Endodermal cell (in vitro differentiated cells): ENCODE measurements around the gene YWHAG. TPM values are rescaled to one million over a fixed set of nuclear protein-coding genes. Genes with fewer than 3 reads are reported as not detected.
"Not testable (repeated sequence)": the region's sequence is repeated elsewhere in the genome, so short reads cannot be mapped to it uniquely, and the experiment has no call there.

Experiments used
- DNase-seq: peaks from one replicate; pipeline ENCODE4 v3.0.0-alpha.2; 2017
- H3K27ac ChIP-seq: 2 replicates; pipeline ENCODE4 v1.5.1; 2013; ENCODE audit warnings: mild to moderate bottlenecking, low read depth, low read length, moderate library complexity
- H3K27me3 ChIP-seq: 2 replicates; pipeline ENCODE4 v1.6.1; 2013; ENCODE audit warnings: mild to moderate bottlenecking, low read length, moderate library complexity; ENCODE audit not compliant: insufficient read depth, control insufficient read depth, poor library complexity, severe bottlenecking
- H3K36me3 ChIP-seq: 2 replicates; pipeline ENCODE4 v1.7.0; 2013; ENCODE audit warnings: mild to moderate bottlenecking, low read length, moderate library complexity; ENCODE audit not compliant: control insufficient read depth, insufficient read depth
- H3K4me1 ChIP-seq: one replicate; pipeline ENCODE4 v1.7.0; 2013; ENCODE audit warnings: low read length; ENCODE audit not compliant: control insufficient read depth, insufficient read depth
- H3K4me3 ChIP-seq: 2 replicates; pipeline ENCODE4 v1.5.1; 2013; ENCODE audit warnings: mild to moderate bottlenecking, low read length, moderate library complexity
- H3K9ac ChIP-seq: 2 replicates; pipeline ENCODE4 v1.6.1; 2013; ENCODE audit warnings: mild to moderate bottlenecking, low read length, moderate library complexity; ENCODE audit not compliant: poor library complexity, severe bottlenecking; ENCODE audit errors: extremely low read depth
- H3K9me3 ChIP-seq: 2 replicates; pipeline ENCODE4 v1.6.1; 2013; ENCODE audit warnings: mild to moderate bottlenecking, low read length, moderate library complexity; ENCODE audit not compliant: control insufficient read depth
- H3K27ac Mint-ChIP-seq: 2 replicates; pipeline ENCODE4 v1.8.0; 2020; ENCODE audit warnings: mixed read lengths
- H3K27me3 Mint-ChIP-seq: 2 replicates; pipeline ENCODE4 v1.8.0; 2021; ENCODE audit warnings: mild to moderate bottlenecking, mixed read lengths; ENCODE audit not compliant: insufficient read depth
- H3K36me3 Mint-ChIP-seq: 2 replicates; pipeline ENCODE4 v1.8.0; 2020; ENCODE audit warnings: low read depth, mixed read lengths
- H3K4me1 Mint-ChIP-seq: 2 replicates; pipeline ENCODE4 v1.8.0; 2020; ENCODE audit warnings: mixed read lengths
- H3K4me3 Mint-ChIP-seq: 2 replicates; pipeline ENCODE4 v1.8.0; 2020; ENCODE audit warnings: mild to moderate bottlenecking, moderate library complexity, mixed read lengths
- H3K9me3 Mint-ChIP-seq: 2 replicates; pipeline ENCODE4 v1.8.0; 2020; ENCODE audit warnings: mild to moderate bottlenecking, mixed read lengths
- WGBS, 2 experiments: methylation state at CpG; one replicate each; pipeline versions ENCODE4 v1.1.5 to v1.1.7; 2013; ENCODE audit warnings: missing lambda C conversion rate in 2 of 2, mixed read lengths in 1 of 2; ENCODE audit not compliant: insufficient coverage in 1 of 2, insufficient read length in 1 of 2; 5-methylcytosine and 5-hydroxymethylcytosine counted together
- total RNA-seq, 2 donors: library from RNA; stranded (reverse); fragmentation: NEBNext Ultra II Directional in 1 of 2; extraction: Animal tissue kit (Norgen Biotek cat#: 25700) in 1 of 2; gene quantifications; 2 replicates in 1 of 2; 3 replicates in 1 of 2; pipeline ENCODE4 v1.2.1, GENCODE V29; 2021
- TF ChIP-seq, protein P1 (sequence below): fragments of 200-600 bp; sonication (generic); conservative IDR thresholded peaks from 2 replicates; pipeline ENCODE4 v1.5.0; 2021; ENCODE audit warnings: antibody characterized with exemption, mild to moderate bottlenecking

YWHAG gene
- total RNA-seq, 2 donors from 2014 or later = 148 TPM

DNA sequence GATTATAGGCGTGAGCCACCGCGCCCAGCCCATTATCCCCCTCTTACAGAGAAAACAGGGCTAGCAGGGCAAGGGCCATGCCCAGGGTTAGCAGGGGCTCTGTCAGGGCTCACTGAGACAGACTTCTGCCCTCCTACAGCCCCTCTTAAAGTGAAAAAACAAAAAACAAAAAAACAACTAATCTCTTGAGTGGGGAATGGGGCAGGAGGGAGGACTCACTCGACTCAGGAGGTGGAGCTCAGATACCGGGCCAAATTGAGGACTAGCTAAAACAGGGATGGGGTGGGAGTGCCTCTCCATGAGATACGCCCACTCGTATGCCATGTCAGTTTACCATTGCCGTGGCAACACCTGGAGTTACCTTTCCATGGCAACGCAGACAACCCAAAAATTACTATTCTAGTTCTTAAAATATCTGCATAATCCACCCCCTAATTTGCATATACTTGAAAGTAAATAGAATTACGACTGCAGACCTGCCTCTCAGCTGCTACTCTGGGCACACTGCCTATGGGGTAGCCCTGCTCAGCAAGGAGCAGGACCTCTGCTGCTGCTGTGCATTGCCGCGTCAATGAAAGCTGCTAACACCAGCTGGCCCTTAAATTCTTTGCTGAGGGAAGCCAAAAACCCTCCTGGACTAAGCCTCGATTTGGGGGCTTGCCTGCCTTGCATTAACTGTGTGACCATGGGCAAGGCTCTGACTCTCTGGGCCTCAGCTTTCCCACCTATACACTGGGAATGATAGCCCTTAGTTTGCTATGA lies 37.4 kb upstream of the YWHAG start:
- no peaks in the 10 kb centered on the region for H3K36me3 ChIP-seq
- WGBS, 2 experiments = 63% methylated on average over 13 of the region's 13 CpGs
- no peaks in the 10 kb centered on the region for H3K4me1 ChIP-seq
- H3K4me1 Mint-ChIP-seq = peaks cover 14% of the 10 kb centered on the region
- no peak overlapping the region for H3K4me3 ChIP-seq
- no peak overlapping the region for H3K4me3 Mint-ChIP-seq
- TF ChIP-seq, protein P1, sequence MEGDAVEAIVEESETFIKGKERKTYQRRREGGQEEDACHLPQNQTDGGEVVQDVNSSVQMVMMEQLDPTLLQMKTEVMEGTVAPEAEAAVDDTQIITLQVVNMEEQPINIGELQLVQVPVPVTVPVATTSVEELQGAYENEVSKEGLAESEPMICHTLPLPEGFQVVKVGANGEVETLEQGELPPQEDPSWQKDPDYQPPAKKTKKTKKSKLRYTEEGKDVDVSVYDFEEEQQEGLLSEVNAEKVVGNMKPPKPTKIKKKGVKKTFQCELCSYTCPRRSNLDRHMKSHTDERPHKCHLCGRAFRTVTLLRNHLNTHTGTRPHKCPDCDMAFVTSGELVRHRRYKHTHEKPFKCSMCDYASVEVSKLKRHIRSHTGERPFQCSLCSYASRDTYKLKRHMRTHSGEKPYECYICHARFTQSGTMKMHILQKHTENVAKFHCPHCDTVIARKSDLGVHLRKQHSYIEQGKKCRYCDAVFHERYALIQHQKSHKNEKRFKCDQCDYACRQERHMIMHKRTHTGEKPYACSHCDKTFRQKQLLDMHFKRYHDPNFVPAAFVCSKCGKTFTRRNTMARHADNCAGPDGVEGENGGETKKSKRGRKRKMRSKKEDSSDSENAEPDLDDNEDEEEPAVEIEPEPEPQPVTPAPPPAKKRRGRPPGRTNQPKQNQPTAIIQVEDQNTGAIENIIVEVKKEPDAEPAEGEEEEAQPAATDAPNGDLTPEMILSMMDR = no peak
- H3K27ac ChIP-seq = no peak overlapping the region
- no peaks in the 10 kb centered on the region for H3K36me3 Mint-ChIP-seq
- H3K9me3 ChIP-seq = no peaks in the 10 kb centered on the region
- H3K27ac Mint-ChIP-seq = peak overlapping the region; percentile 48
- no peaks in the 10 kb centered on the region for H3K27me3 ChIP-seq
- peak; percentile 86 for DNase-seq
- no peaks in the 10 kb centered on the region for H3K9me3 Mint-ChIP-seq
- peaks cover 8% of the 10 kb centered on the region for H3K27me3 Mint-ChIP-seq
- H3K9ac ChIP-seq = no peak overlapping the region

DNA sequence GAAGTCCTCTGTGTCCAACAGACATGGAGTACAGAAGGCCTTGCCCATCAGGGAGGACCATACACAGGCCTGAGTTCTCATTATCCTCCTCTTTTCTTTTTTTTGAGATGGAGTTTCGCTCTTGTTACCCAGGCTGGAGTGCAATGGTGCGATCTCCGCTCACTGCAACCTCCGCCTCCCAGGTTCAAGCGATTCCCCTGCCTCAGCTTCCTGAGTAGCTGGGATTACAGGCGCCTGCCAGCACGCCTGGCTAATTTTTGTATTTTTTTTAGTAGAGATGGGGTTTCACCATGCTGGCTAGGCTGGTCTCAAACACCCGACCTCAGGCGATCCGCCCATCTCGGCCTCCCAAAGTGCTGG lies 36.8 kb upstream of the YWHAG start:
- 89 to 91% methylated on average over 9 to 11 of the region's 11 CpGs for WGBS, 2 experiments
- not testable (repeated sequence) for H3K4me1 ChIP-seq, DNase-seq, H3K9me3 ChIP-seq, H3K9me3 Mint-ChIP-seq, H3K27me3 Mint-ChIP-seq, H3K36me3 Mint-ChIP-seq, H3K27me3 ChIP-seq, H3K36me3 ChIP-seq, H3K9ac ChIP-seq, H3K27ac Mint-ChIP-seq, H3K27ac ChIP-seq, H3K4me3 ChIP-seq, H3K4me3 Mint-ChIP-seq
- peaks cover 14% of the 10 kb centered on the region for H3K4me1 Mint-ChIP-seq

DNA sequence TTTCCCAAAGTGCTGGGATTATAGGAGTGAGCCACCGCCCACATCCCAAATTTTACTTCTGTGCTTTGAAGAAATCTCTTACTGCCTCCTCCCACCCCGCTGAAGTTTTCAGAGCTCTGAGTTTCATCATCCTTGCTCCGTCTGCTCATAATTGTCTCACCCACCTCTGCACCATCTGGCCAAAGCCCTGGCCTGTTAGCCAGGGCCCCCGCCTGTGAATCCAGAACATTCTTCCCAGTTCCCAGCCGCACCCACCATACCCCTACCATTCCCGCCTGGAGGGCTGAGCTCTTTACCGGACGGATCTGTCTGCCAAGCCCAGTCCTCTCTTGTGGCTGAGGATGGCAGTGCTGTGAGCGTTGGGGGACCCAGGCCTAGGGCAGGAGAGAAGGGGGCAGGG lies 36.2 kb upstream of the YWHAG start:
- H3K27ac Mint-ChIP-seq = no peak overlapping the region
- no peak overlapping the region for H3K4me3 Mint-ChIP-seq
- H3K9me3 Mint-ChIP-seq = no peaks in the 10 kb centered on the region
- H3K36me3 Mint-ChIP-seq = peaks cover 4% of the 10 kb centered on the region
- H3K4me3 ChIP-seq = no peak overlapping the region
- H3K4me1 ChIP-seq = no peaks in the 10 kb centered on the region
- WGBS, 2 experiments = 80 to 90% methylated on average over 1 to 9 of the region's 9 CpGs
- TF ChIP-seq, protein P1 = no peak
- H3K36me3 ChIP-seq = no peaks in the 10 kb centered on the region
- H3K27ac ChIP-seq = no peak overlapping the region
- H3K27me3 Mint-ChIP-seq = peaks cover 8% of the 10 kb centered on the region
- no peak overlapping the region for H3K9ac ChIP-seq
- H3K9me3 ChIP-seq = no peaks in the 10 kb centered on the region
- no peak for DNase-seq
- H3K4me1 Mint-ChIP-seq = peaks cover 14% of the 10 kb centered on the region
- no peaks in the 10 kb centered on the region for H3K27me3 ChIP-seq
